Ishikawa (cell line): ENCODE results near the gene CRPPA.

ENCODE experiments used
- CEBPB ChIP-seq: IDR thresholded peaks from 2 replicates; pipeline ENCODE4 v1.6.1; 2012
- CREB1 ChIP-seq: IDR thresholded peaks from 2 replicates; pipeline ENCODE4 v1.6.1; 2012; ENCODE audit warnings: low read depth
- EGR1 ChIP-seq: IDR thresholded peaks from 2 replicates; pipeline ENCODE4 v1.6.1; 2012
- EP300 ChIP-seq: IDR thresholded peaks from 2 replicates; pipeline ENCODE4 v1.6.1; 2012; ENCODE audit warnings: borderline replicate concordance
- FOXM1 ChIP-seq: IDR thresholded peaks from 2 replicates; pipeline ENCODE4 v1.6.1; 2012; ENCODE audit warnings: low read depth, borderline replicate concordance
- NFIC ChIP-seq: IDR thresholded peaks from 2 replicates; pipeline ENCODE4 v1.6.1; 2012
- RAD21 ChIP-seq: IDR thresholded peaks from 2 replicates; pipeline ENCODE4 v1.6.1; 2012; ENCODE audit warnings: low read depth
- TAF1 ChIP-seq: IDR thresholded peaks from 2 replicates; pipeline ENCODE4 v1.6.1; 2012; ENCODE audit warnings: low read depth, mild to moderate bottlenecking
- TCF12 ChIP-seq: IDR thresholded peaks from 2 replicates; pipeline ENCODE4 v1.6.1; 2012; ENCODE audit warnings: low read depth
- TEAD4 ChIP-seq: IDR thresholded peaks from 2 replicates; pipeline ENCODE4 v1.6.1; 2012
- YY1 ChIP-seq: IDR thresholded peaks from 2 replicates; pipeline ENCODE4 v1.6.1; 2012; ENCODE audit warnings: low read depth
- ZBTB7A ChIP-seq: IDR thresholded peaks from 2 replicates; pipeline ENCODE4 v1.6.1; 2012; ENCODE audit warnings: low read depth
- TF ChIP-seq, protein P1 (sequence below): IDR thresholded peaks from 2 replicates; pipeline ENCODE4 v1.6.1; 2012; ENCODE audit warnings: low read depth, mild to moderate bottlenecking
- TF ChIP-seq, protein P2 (sequence below): IDR thresholded peaks from 2 replicates; pipeline ENCODE4 v1.6.1; 2012
- TF ChIP-seq, protein P3 (sequence below): IDR thresholded peaks from 2 replicates; pipeline ENCODE4 v1.6.1; 2012

The CRPPA gene

DNA sequence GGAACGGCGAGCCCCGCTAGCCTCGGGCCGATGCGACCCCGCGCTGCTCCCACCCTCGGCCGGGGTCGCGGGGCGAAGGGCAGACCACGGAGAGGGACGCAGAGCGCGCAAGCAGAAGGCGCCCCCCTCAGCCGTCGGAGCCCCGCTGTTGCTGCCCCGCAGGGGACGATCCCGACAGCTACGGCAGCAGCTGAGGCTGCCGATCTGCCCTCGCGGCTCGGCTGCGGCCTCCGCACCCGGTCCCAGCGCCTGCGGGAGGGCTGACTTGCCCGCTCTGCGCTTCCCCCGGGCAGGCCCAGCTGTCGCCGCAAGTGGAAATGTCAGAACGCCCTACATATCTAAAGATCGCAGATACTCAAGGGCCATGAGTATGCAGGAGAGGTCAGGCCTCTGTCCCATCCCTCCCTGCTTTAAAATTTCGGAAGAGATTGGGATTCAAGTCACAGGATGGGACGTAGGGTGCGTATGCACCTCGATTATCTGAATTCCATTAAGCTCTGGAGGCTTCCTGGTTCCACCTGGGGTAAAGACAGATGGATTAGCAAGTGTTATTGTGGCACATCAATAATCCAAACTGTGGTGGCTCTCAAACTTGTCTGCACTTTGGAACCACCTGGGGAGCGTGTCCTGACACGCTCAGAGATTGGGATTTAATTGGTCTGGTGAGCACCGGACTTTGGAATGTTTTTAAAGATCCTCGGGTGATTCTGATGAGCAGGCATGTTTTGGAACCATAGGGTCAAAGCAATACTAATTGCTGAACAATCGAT lies at the start of gene CRPPA:
CRPPA (minus strand) TSS at position 206 of the 770 bp plus-strand sequence. CDS start 216 bp downstream, outside the sequence.
- TF ChIP-seq, protein P1, sequence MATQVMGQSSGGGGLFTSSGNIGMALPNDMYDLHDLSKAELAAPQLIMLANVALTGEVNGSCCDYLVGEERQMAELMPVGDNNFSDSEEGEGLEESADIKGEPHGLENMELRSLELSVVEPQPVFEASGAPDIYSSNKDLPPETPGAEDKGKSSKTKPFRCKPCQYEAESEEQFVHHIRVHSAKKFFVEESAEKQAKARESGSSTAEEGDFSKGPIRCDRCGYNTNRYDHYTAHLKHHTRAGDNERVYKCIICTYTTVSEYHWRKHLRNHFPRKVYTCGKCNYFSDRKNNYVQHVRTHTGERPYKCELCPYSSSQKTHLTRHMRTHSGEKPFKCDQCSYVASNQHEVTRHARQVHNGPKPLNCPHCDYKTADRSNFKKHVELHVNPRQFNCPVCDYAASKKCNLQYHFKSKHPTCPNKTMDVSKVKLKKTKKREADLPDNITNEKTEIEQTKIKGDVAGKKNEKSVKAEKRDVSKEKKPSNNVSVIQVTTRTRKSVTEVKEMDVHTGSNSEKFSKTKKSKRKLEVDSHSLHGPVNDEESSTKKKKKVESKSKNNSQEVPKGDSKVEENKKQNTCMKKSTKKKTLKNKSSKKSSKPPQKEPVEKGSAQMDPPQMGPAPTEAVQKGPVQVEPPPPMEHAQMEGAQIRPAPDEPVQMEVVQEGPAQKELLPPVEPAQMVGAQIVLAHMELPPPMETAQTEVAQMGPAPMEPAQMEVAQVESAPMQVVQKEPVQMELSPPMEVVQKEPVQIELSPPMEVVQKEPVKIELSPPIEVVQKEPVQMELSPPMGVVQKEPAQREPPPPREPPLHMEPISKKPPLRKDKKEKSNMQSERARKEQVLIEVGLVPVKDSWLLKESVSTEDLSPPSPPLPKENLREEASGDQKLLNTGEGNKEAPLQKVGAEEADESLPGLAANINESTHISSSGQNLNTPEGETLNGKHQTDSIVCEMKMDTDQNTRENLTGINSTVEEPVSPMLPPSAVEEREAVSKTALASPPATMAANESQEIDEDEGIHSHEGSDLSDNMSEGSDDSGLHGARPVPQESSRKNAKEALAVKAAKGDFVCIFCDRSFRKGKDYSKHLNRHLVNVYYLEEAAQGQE = no peak
- TF ChIP-seq, protein P2, sequence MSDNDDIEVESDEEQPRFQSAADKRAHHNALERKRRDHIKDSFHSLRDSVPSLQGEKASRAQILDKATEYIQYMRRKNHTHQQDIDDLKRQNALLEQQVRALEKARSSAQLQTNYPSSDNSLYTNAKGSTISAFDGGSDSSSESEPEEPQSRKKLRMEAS = peak; percentile 31; the same call in 1 of the 2 replicates
- TF ChIP-seq ZBTB7A = peak; percentile 63; the same call in 1 of the 2 replicates
- TF ChIP-seq, protein P3, sequence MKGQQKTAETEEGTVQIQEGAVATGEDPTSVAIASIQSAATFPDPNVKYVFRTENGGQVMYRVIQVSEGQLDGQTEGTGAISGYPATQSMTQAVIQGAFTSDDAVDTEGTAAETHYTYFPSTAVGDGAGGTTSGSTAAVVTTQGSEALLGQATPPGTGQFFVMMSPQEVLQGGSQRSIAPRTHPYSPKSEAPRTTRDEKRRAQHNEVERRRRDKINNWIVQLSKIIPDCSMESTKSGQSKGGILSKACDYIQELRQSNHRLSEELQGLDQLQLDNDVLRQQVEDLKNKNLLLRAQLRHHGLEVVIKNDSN = no peak
- no peak for TF ChIP-seq EP300
- TF ChIP-seq FOXM1 = 0 out of 2 replicates have a peak, but pooled peaks have one; percentile 25
- 0 out of 2 replicates have a peak, but pooled peaks have one; percentile 2 for TF ChIP-seq NFIC

DNA sequence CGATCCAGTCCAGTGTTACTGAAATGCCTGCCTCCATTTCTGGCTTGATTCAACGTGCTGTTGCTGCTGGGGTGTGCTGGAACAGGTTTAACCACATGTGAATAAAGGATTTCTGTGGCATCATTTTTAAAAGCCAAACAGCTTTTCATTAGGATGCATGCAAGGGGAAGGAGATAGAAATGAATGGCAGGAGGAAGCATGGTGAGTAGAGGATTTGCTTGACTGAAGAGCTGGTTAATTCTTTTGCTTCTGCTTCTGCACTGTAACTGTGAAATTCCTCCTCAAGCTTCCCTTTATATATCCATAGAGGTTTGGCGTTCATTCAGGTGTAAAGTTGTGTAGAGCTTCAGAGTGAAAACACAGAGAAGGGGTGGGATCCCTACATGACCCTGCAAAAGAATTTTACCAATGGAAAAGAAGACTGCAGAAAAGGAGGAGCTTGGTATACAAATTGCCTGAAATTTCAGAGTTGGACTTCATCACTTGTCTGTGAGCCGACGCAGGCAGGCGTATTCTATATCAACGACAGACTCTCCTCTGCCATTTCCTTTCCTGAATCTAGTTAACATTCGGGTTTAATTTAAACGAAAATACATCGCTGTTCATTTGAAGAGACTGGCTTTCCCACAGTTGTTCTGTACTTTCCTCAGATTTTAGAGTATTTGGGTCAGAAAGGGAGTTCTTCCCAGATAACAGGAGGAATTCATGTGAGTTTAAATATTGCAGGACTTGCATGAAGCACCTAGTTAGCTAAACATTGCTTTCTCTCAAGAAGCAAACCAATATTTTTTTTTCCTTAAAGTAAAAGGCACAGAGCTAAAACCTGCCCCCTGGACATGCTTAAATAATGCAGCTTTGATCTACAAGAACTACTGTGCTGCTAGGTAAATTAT lies 44.4 kb upstream of the CRPPA start, which contains the start of gene SOSTDC1:
SOSTDC1 (minus strand) TSS at position 270 of the 893 bp plus-strand sequence; CDS start at position 200, 70 bp downstream.
- TF ChIP-seq, protein P3 = no peak
- TF ChIP-seq CREB1 (no peak), YY1 (no peak), RAD21 (no peak), CEBPB (no peak), ZBTB7A (no peak), TCF12 (no peak), EGR1 (no peak), EP300 (no peak), NFIC (no peak), FOXM1 (no peak), TAF1 (no peak; the same call in 1 of the 2 replicates)
- TF ChIP-seq, protein P1 = no peak
- TF ChIP-seq, protein P2 = no peak

DNA sequence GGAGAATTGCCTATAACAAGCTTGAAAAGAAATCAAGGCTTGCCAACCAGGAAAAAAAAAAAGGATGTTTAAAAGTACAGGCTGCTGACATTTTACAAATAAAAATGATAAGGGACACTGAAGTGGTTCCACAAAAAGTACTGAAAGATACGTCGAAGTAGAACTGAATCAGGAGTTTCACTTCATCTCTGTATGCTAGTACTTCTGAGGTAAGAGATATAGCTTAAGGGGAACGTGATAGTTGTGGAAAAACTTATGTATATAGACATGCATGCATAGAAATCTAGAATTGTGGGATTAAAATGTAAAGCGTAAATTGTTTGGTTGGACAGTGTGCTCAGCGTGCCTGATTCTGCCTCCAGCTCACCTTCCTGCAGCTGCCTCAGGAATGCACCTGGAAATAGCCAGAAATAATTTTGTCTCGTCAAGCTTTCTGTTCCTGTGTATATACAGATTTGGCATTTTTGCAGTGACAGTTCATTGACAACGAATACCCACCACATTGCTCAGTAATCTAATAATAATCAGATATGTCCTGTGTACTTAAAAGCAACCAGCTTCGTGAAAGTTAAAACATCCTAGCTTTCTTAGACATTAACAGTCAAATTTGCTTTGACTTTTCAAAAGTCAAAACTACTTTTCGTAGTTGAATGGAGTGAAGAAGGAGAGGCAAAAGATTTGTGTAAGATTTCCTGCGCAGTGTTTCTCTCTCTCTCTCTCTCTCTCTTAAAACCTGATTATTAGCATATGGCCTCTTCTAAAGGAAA lies 42.8 kb upstream of the CRPPA start:
- TF ChIP-seq, protein P3 = no peak
- no peak for TF ChIP-seq TAF1
- no peak for TF ChIP-seq ZBTB7A
- TF ChIP-seq, protein P2 = no peak
- TF ChIP-seq CREB1 = no peak
- TF ChIP-seq TEAD4 = no peak
- TF ChIP-seq YY1 = no peak
- no peak for TF ChIP-seq TCF12
- no peak for TF ChIP-seq FOXM1
- no peak for TF ChIP-seq RAD21
- no peak for TF ChIP-seq EGR1
- TF ChIP-seq, protein P1 = no peak
- TF ChIP-seq NFIC = no peak
